HepG2 (cell line): ENCODE results near the gene MEIG1. TPM values are rescaled to one million over a fixed set of nuclear protein-coding genes. Genes with fewer than 3 reads are reported as not detected.
A peak's percentile ranks its signal among the peaks of the same experiment; 100 is the strongest.

Source experiments
- AHR ChIP-seq: IDR thresholded peaks from 2 replicates; pipeline ENCODE4 v1.6.1; 2018; ENCODE audit warnings: missing genetic modification reagents, missing compliant biosample characterization
- CCAR2 ChIP-seq: fragments of 200-400 bp; formaldehyde crosslinking; optimal IDR thresholded peaks from 2 replicates; pipeline ENCODE3; 2018; ENCODE audit warnings: low read depth, mild to moderate bottlenecking, low read length, moderate library complexity
- ELF3 ChIP-seq: IDR thresholded peaks from 2 replicates; pipeline ENCODE4 v1.6.1; 2016; ENCODE audit warnings: missing genetic modification reagents, missing compliant biosample characterization
- KAT8 ChIP-seq: IDR thresholded peaks from 2 replicates; pipeline ENCODE4 v1.6.1; 2016; ENCODE audit warnings: missing genetic modification reagents, missing compliant biosample characterization
- MXD4 ChIP-seq: IDR thresholded peaks from 2 replicates; pipeline ENCODE4 v1.6.1; 2016; ENCODE audit warnings: mild to moderate bottlenecking, missing biosample characterization, missing genetic modification reagents
- NCOA2 ChIP-seq: sonication (generic); formaldehyde crosslinking; IDR thresholded peaks from 2 replicates; pipeline ENCODE4 v1.8.0; 2022; ENCODE audit warnings: inconsistent platforms
- NFKBIZ ChIP-seq: IDR thresholded peaks from 2 replicates; pipeline ENCODE4 v1.6.1; 2018; ENCODE audit warnings: missing genetic modification reagents, missing compliant biosample characterization
- PATZ1 ChIP-seq: sonication (generic); formaldehyde crosslinking; IDR thresholded peaks from 2 replicates; pipeline ENCODE4 v1.4.0; 2020; ENCODE audit warnings: missing genetic modification reagents
- POLR2G ChIP-seq: fragments of 200-400 bp; formaldehyde crosslinking; IDR thresholded peaks from 2 replicates; pipeline ENCODE4 v1.6.1; 2018; ENCODE audit warnings: mild to moderate bottlenecking, low read depth, low read length, moderate library complexity
- PREB ChIP-seq: sonication (generic); formaldehyde crosslinking; IDR thresholded peaks from 2 replicates; pipeline ENCODE4 v1.4.0; 2020; ENCODE audit warnings: missing genetic modification reagents
- PTBP1 ChIP-seq: fragments of 200-400 bp; formaldehyde crosslinking; IDR thresholded peaks from 2 replicates; pipeline ENCODE4 v1.6.1; 2018; ENCODE audit warnings: low read length, low read depth; ENCODE audit not compliant: poor library complexity, severe bottlenecking
- SALL2 ChIP-seq: sonication (generic); formaldehyde crosslinking; IDR thresholded peaks from 2 replicates; pipeline ENCODE4 v1.8.1; 2023; ENCODE audit warnings: mild to moderate bottlenecking, missing genetic modification reagents, inconsistent platforms
- TFDP1 ChIP-seq: IDR thresholded peaks from 2 replicates; pipeline ENCODE4 v1.6.1; 2016; ENCODE audit warnings: missing compliant biosample characterization, missing genetic modification reagents, borderline replicate concordance
- ZBTB3 ChIP-seq: sonication (generic); formaldehyde crosslinking; IDR thresholded peaks from 2 replicates; pipeline ENCODE4 v1.4.0; 2020; ENCODE audit warnings: low read depth, mild to moderate bottlenecking, moderate library complexity, missing genetic modification reagents, borderline replicate concordance
- ZFX ChIP-seq: sonication (generic); formaldehyde crosslinking; IDR thresholded peaks from 2 replicates; pipeline ENCODE4 v1.4.0; 2020; ENCODE audit warnings: mild to moderate bottlenecking, low read depth, missing genetic modification reagents, moderate library complexity
- ZKSCAN8 ChIP-seq: IDR thresholded peaks from 2 replicates; pipeline ENCODE4 v1.6.1; 2016; ENCODE audit warnings: borderline replicate concordance, missing genetic modification reagents, missing compliant biosample characterization
- ZNF354B ChIP-seq: sonication (generic); formaldehyde crosslinking; IDR thresholded peaks from 2 replicates; pipeline ENCODE4 v1.8.0; 2022; ENCODE audit warnings: mild to moderate bottlenecking, missing genetic modification reagents
- ZNF7 ChIP-seq: IDR thresholded peaks from 2 replicates; pipeline ENCODE4 v1.6.1; 2016; ENCODE audit warnings: missing biosample characterization, missing genetic modification reagents
- ZSCAN30 ChIP-seq: sonication (generic); formaldehyde crosslinking; IDR thresholded peaks from 2 replicates; pipeline ENCODE4 v1.5.0; 2020; ENCODE audit warnings: mild to moderate bottlenecking, missing genetic modification reagents
- polyA plus RNA-seq, 8 experiments: library from polyadenylated mRNA; depleted of rRNA in 3 of 8; stranded (reverse) in 7 of 8; unstranded in 1 of 8; fragments of >200 nt; fragmentation: Illumina TruSeq in 4 of 8; extraction: Trizol in 4 of 8; gene quantifications; 2 replicates each; pipeline versions ENCODE4 v1.2.1 to v1.2.3, GENCODE V29; 2011 to 2016; ENCODE audit warnings: low read depth in 4 of 8, missing spikeins in 1 of 8, mixed read lengths in 1 of 8; ENCODE audit not compliant: insufficient read depth in 1 of 8
- total RNA-seq, 5 experiments: library from RNA; depleted of rRNA; stranded (reverse); fragments of >200 nt; fragmentation: Illumina TruSeq; extraction: Trizol; gene quantifications; 2 replicates each; pipeline ENCODE4 v1.2.3, GENCODE V29; 2016; ENCODE audit warnings: low read depth in 1 of 5
- TF ChIP-seq, protein P1 (sequence below): sonication (generic); formaldehyde crosslinking; IDR thresholded peaks from 2 replicates; pipeline ENCODE4 v1.4.0; 2020; ENCODE audit warnings: missing genetic modification reagents; ENCODE audit errors: not compliant biosample characterization
- TF ChIP-seq, protein P2 (sequence below): IDR thresholded peaks from 2 replicates; pipeline ENCODE4 v1.6.1; 2018; ENCODE audit warnings: missing genetic modification reagents
- TF ChIP-seq, protein P3 (sequence below): sonication (generic); formaldehyde crosslinking; IDR thresholded peaks from 2 replicates; pipeline ENCODE4 v1.8.0; 2022; ENCODE audit warnings: missing genetic modification reagents, mild to moderate bottlenecking, borderline replicate concordance

The MEIG1 gene
- total and polyA plus RNA-seq, 2 of the 13 experiments (the other 11 are each of a cell fraction or from before 2014, with no cell fraction given) = not detected

DNA sequence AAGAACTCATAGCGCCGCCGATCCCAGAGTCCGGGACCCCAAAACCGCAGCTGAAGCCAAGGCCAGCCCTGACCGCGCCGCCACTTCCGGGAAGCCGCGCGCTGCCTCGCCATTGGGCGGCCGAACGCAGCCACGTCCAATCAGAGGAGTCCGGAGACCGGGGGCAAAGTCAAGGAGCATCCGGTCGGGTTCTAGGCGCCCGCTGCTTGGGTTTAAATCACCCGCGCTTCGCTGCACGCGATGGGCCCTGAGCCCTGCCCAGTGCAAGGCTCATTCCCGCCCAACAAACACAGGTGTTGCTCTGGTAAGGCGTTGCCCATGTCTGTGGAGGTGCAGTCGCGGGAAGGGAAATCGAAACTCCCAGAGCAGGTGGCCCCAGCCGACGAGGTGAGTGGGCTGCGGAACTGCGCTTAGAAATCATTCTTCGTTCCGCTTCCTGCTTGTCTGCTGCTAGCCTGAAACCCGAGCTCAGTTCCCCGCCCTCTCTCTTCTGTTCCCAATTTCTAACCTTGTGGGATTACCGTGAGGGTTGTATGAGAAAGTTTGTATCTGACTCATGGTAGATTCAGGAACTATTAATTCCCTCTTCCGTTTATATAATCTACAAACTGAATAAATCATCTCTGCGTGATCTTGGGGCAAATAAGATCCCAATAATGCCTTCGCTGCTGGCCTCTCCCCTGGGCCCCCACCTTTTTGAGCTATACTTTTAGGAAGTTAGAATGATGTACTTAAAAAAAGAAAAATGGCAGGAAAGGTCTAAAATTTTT, 5.0 kb upstream of the MEIG1 start, which contains the start of gene DCLRE1C (continued):
- TF ChIP-seq PATZ1 = peak; percentile 50
- no peak for TF ChIP-seq ZNF7 (CRISPR knock-in tag)
- no peak for TF ChIP-seq ZKSCAN8 (CRISPR knock-in tag)
- TF ChIP-seq PTBP1 = no peak
- TF ChIP-seq PREB = no peak
- TF ChIP-seq AHR (CRISPR knock-in tag) = peak; percentile 89; the same call in 1 of the 2 replicates
- TF ChIP-seq, protein P1, sequence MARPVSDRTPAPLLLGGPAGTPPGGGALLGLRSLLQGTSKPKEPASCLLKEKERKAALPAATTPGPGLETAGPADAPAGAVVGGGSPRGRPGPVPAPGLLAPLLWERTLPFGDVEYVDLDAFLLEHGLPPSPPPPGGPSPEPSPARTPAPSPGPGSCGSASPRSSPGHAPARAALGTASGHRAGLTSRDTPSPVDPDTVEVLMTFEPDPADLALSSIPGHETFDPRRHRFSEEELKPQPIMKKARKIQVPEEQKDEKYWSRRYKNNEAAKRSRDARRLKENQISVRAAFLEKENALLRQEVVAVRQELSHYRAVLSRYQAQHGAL (CRISPR knock-in tag) = peak; percentile 26
- peak; percentile 90; the same call in 1 of the 2 replicates for TF ChIP-seq ZSCAN30 (CRISPR knock-in tag)
- 0 out of 2 replicates have a peak, but pooled peaks have one; percentile 59 for TF ChIP-seq NFKBIZ (CRISPR knock-in tag)
- TF ChIP-seq POLR2G = peak; percentile 78
- TF ChIP-seq, protein P2, sequence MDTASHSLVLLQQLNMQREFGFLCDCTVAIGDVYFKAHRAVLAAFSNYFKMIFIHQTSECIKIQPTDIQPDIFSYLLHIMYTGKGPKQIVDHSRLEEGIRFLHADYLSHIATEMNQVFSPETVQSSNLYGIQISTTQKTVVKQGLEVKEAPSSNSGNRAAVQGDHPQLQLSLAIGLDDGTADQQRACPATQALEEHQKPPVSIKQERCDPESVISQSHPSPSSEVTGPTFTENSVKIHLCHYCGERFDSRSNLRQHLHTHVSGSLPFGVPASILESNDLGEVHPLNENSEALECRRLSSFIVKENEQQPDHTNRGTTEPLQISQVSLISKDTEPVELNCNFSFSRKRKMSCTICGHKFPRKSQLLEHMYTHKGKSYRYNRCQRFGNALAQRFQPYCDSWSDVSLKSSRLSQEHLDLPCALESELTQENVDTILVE (CRISPR knock-in tag) = no peak
- TF ChIP-seq, protein P3, sequence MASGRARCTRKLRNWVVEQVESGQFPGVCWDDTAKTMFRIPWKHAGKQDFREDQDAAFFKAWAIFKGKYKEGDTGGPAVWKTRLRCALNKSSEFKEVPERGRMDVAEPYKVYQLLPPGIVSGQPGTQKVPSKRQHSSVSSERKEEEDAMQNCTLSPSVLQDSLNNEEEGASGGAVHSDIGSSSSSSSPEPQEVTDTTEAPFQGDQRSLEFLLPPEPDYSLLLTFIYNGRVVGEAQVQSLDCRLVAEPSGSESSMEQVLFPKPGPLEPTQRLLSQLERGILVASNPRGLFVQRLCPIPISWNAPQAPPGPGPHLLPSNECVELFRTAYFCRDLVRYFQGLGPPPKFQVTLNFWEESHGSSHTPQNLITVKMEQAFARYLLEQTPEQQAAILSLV (CRISPR knock-in tag) = peak; percentile 95
- 0 out of 2 replicates have a peak, but pooled peaks have one; percentile 21 for TF ChIP-seq ZBTB3 (CRISPR knock-in tag)
- peak; percentile 96 for TF ChIP-seq ZNF354B (CRISPR knock-in tag)
- peak; percentile 100 for TF ChIP-seq TFDP1 (CRISPR knock-in tag)
- peak; percentile 85; the same call in 1 of the 2 replicates for TF ChIP-seq SALL2 (CRISPR knock-in tag)
- TF ChIP-seq ZFX = peak; percentile 87
- peak; percentile 93 for TF ChIP-seq ELF3 (CRISPR knock-in tag)
- no peak for TF ChIP-seq CCAR2
- peak; percentile 93 for TF ChIP-seq MXD4
- peak; percentile 95 for TF ChIP-seq KAT8 (CRISPR knock-in tag)
- peak; percentile 77 for TF ChIP-seq NCOA2 (CRISPR knock-in tag)
